HG03565 (cell line): ENCODE data around the gene FAM153A.
"Not testable (repeated sequence)": the region's sequence is repeated elsewhere in the genome, so short reads cannot be mapped to it uniquely, and the experiment has no call there.

ENCODE experiments used
- ATAC-seq: cut with Tn5 transposase; IDR thresholded peaks from one replicate; pipeline ENCODE4 v1.9.1; 2021; ENCODE audit warnings: mild to moderate bottlenecking, moderate library complexity; ENCODE audit not compliant: unreplicated experiment

FAM153A gene

DNA sequence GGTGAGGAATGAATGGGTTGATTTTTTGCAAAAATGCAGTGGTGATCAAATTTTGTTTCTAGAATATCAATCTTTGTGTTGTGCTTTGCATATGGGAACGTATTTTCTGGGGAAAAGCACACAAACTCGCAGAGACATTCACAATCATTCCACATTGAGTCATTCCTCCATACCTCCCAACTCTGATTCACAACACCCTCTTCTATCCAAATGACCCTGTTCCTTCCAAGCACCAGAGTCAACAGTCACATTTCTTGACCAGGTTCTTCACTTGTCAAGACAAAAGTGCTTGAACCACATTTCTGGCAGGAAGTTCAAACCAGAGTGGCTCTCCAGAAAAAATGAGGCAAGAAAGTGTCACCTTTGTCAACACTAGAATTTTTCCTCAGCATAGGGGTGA is 35.3 kb downstream of the FAM153A start:
- ATAC-seq, result not testable (repeated sequence)

DNA sequence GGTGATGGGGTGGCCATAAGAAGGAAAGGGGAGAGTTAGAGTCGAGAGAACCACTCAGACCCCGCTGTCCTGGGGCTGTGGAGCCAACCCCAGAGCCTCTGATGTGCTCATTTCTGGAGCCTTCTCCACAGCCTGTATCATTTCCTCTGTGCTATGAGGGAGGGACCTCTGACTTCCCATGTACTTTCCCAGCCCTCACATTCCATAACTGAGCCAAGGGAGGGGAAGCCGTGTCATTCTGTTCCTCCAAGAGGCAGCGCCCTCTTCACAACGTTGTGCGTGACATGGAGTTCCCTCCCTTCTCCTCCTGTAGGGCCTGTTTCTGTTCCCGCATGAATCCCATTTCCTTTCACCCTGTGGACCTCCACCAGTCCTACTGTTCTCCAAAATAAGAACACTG is 57.8 kb downstream of the FAM153A start:
- not testable (repeated sequence) for ATAC-seq

DNA sequence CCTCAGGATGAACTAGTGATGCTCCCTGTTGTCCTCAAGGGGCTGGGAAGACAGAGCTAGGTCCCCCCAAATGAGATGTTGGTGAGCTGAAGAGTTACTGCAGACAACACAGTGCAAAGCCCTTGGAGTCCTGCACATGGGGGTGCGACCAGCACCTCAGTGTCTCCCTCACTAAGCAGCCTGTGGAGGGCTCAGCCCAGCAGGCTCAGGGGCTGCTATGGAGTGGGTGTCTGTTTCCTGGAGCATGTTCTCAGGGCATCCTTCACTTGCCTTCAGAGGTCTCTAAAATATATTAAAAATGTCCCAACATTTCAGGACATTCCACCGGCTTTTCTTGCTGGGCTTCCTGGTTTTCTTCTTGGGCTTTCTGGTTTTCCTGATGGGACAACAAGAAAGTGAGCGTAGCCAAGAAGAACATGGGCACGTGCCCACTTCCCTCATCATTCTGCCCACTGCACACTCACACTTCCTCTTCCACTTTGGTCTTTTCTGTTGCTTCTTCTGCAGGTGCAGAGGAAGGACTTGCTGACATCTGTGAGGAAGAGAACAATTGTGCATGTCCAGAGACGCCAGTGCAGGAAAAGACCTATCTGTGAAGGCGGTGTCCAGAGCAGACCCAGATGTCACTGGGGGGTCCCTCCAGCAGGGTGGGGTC is 58.7 kb downstream of the FAM153A start:
- ATAC-seq, result not testable (repeated sequence)

GRCh38 chr5:177722829-177723228 is 59.9 kb downstream of the FAM153A start:
- not testable (repeated sequence) for ATAC-seq

DNA sequence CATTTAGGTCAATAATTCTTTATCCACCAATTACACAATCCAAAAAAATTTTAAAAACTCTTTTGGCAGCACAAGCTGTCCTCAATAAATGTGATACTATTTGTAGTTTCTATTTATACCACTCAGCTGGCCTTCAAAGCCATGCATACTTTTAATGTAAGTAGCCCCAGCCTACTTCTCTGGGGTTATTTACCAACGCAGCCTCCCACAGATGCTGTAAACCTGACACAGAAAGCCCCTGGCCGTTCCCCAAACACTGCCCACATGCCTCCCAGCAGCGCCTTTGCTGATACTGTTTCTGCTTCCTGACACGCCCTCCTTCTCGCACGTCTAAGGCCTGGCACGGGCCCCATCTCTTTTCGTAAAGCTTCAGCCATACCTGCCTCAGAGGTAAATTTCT is 62.7 kb downstream of the FAM153A start:
- not testable (repeated sequence) for ATAC-seq

DNA sequence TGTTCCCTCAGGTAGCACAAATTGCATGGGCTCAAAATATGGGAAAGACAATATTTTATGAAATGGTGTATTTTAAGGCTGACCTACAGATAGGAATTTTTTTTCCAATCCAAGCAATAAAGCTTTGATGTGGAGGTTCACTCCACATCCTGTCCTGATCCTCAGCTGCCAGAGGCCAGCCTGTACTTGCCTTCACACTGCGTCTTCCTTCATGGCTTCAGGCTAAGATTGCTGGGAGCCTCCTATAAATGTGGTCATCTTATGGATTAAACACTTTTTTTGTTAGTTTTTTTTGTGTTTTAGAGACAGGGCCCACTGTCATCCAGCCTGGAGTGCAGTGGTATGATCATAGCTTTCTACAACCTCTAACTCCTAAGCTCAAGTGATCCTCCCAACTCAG is 67.3 kb downstream of the FAM153A start:
- not testable (repeated sequence) for ATAC-seq

- ATAC-seq, result not testable (repeated sequence)
These were observed 86.6 kb downstream of the FAM153A start for GRCh38 chr5:177696100-177696499.

GRCh38 chr5:177695356-177695930 is 87.3 kb downstream of the FAM153A start:
- ATAC-seq, result not testable (repeated sequence)

DNA sequence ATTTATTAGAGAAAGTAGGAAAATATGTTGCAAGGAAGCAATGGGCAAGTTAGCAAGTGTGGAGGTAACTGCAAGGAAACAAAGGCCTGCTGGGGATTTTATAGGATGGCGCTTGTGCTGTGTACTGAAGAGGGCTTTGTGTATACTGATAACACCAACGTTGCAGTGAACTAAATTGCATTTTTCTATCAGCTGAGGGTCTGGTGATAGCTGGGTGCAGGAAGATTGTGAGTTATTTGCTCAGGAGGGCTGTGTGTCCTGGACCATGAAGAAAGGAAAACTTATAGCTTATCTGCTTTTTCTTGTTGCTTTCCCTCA is 88.2 kb downstream of the FAM153A start:
- not testable (repeated sequence) for ATAC-seq

DNA sequence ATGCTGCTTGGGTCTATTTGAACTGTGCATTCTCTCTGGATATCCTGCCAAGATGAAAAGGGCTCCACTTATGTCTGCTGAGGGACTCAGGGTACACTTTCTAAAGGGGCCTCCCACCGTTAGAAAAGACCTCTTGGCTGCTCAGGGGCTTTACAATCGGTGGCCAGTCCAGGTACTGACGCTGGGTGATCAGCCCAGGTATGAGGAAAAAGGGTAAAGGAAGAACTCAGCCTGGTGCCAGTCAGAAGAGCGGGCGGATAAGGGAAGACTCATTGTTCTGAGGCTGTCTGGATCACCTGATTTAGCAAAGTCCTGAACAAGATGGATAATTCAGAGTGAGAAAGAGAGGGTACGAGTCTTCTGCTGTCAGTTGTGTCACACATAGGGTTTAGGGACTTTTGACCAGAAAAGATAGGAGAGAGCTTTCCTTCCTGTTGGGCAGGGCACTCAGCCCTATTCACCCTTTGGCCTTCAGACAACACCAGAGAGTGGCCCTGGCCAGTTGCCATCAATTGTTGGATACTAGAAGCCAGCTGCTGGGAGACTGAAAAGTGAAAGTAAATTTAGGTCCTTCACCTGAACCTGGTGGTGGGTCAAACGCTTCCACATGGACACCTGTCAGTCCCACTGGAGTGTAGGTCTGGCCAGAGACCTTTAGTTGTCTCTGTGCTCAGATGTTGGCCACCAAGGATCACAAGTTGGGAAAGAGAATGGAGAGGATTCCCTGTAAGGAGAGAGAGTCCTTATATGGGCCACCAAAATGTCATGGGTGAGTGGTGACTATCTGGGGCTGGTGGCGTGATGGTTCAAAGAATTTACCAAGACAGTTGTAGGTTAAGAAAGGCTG is 88.8 kb downstream of the FAM153A start:
- ATAC-seq, result not testable (repeated sequence)

- not testable (repeated sequence) for ATAC-seq
These were observed 89.7 kb downstream of the FAM153A start for GRCh38 chr5:177692969-177693368.

- ATAC-seq, result not testable (repeated sequence)
These were observed 90.2 kb downstream of the FAM153A start for GRCh38 chr5:177692507-177692906.

DNA sequence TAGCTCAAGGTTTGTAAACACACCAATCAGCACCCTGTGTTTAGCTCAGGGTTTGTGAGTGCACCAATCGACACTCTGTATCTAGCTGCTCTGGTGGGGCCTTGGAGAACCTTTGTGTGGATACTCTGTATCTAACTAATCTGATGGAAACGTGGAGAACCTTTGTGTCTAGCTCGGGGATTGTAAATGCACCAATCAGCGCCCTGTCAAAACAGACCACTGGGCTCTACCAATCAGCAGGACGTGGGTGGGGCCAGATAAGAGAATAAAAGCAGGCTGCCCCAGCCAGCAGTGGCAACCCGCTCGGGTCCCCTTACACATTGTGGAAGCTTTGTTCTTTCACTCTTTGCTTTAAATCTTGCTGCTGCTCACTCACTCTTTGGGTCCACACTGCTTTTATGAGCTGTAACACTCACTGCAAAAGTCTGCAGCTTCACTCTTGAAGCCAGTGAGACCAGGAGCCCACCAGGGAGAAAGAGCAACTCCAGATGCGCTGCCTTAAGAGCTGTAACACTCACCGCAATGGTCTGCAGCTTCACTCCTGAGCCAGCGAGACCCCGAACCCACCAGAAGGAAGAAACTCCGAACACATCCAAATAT is 93.6 kb downstream of the FAM153A start:
- not testable (repeated sequence) for ATAC-seq

DNA sequence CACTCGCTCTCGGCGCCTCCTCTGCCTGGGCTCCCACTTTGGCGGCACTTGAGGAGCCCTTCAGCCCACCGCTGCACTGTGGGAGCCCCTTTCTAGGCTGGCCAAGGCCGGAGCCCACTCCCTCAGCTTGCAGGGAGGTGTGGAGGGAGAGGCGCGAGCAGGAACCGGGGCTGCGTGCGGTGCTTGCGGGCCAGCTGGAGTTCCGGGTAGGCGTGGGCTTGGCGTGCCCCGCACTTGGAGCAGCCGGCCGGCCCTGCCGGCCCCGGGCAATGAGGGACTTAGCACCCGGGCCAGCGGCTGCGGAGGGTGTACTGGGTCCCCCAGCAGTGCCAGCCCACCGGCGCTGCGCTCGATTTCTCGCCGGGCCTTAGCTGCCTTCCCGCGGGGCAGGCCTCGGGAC is 94.6 kb downstream of the FAM153A start:
- ATAC-seq, result not testable (repeated sequence)

GRCh38 chr5:177681920-177682319 is 100.8 kb downstream of the FAM153A start:
- not testable (repeated sequence) for ATAC-seq
